K562 (cell line): ENCODE data around the gene KRT77. TPM values are rescaled to one million over a fixed set of nuclear protein-coding genes. Genes with fewer than 3 reads are reported as not detected.

Source experiments
- ATAC-seq: fragments of 200-7000 bp; cut with Tn5 transposase; 3 replicates; pipeline ENCODE4 v1.9.1; 2020; ENCODE audit warnings: moderate library complexity
- BruUV-seq: library from RNA; stranded (reverse); fragments of 400-500 nt; replicated peaks from 2 replicates; lab custom pipeline; 2021; lab: Mats Ljungman, UMichigan
- CTCF ChIA-PET: fragments of 300-600 bp; formaldehyde crosslinking; extraction: SDS; loops from one replicate; lab custom pipeline; 2021; ENCODE audit warnings: low intra/inter-chr PET ratio; lab: Yijun Ruan, JAX
- POLR2A ChIA-PET: fragments of 300-600, 350-650 bp; sonication (Branson Sonifier 250); formaldehyde crosslinking; extraction: SDS; loops from one replicate; lab custom pipeline; 2021; ENCODE audit warnings: antibody characterized with exemption, inconsistent platforms; lab: Yijun Ruan, JAX
- DNase-seq, 4 experiments: peaks; one replicate each; pipeline versions ENCODE4 v3.0.0 to v3.0.0-alpha.2; 2011 to 2018; ENCODE audit warnings: low spot score in 3 of 4, mixed read lengths in 3 of 4; ENCODE audit errors: extremely low read depth in 1 of 4
- FAIRE-seq: peaks from 2 replicates; lab custom pipeline; 2011; peaks lifted over from hg19 to GRCh38; lab: Jason Lieb, UNC
- H2AFZ ChIP-seq: 2 replicates; pipeline ENCODE4 v1.6.0; 2011; ENCODE audit warnings: low read depth, low read length, control low read depth, inconsistent platforms
- H3K27ac ChIP-seq: fragments of 200-600 bp; 3 replicates; pipeline ENCODE4 v1.8.0; 2011; ENCODE audit warnings: low read depth, mild to moderate bottlenecking, control low read depth, inconsistent platforms, low read length, moderate library complexity, mixed read lengths; ENCODE audit errors: extremely low read depth
- H3K27me3 ChIP-seq, 2 experiments: fragments of 300-600 bp in 1 of 2; 2 replicates in 1 of 2; 3 replicates in 1 of 2; pipeline versions ENCODE4 v1.6.0 to v1.8.0; 2011; ENCODE audit warnings: inconsistent platforms in 2 of 2, low read length in 2 of 2, mild to moderate bottlenecking in 1 of 2, mixed read lengths in 1 of 2, moderate library complexity in 1 of 2; ENCODE audit not compliant: control insufficient read depth in 2 of 2, insufficient read depth in 2 of 2
- H3K36me3 ChIP-seq: fragments of 300-600 bp; 3 replicates; pipeline ENCODE4 v1.8.0; 2011; ENCODE audit warnings: mild to moderate bottlenecking, low read length, inconsistent platforms; ENCODE audit not compliant: control insufficient read depth, insufficient read depth
- H3K4me1 ChIP-seq, 2 experiments: fragments of 200-600 bp in 1 of 2; replicated peaks in 1 of 2; 2 replicates in 1 of 2; 3 replicates in 1 of 2; pipeline versions ENCODE4 v1.5.1 to v1.8.0; 2011; ENCODE audit warnings: inconsistent platforms in 2 of 2, low read length in 2 of 2, mild to moderate bottlenecking in 1 of 2, mixed read lengths in 1 of 2, moderate library complexity in 1 of 2; ENCODE audit not compliant: control insufficient read depth in 2 of 2, insufficient read depth in 2 of 2
- H3K4me2 ChIP-seq: 2 replicates; pipeline ENCODE4 v1.6.1; 2011; ENCODE audit warnings: low read length, control low read depth, inconsistent platforms, mixed read lengths; ENCODE audit not compliant: insufficient read depth
- H3K4me3 ChIP-seq: fragments of 200-600 bp; sonication (generic), shearing (Covaris generic); 2 replicates; pipeline ENCODE4 v1.5.1; 2016; ENCODE audit warnings: control low read depth, inconsistent platforms
- H3K79me2 ChIP-seq: fragments of 200-600 bp; 3 replicates; pipeline ENCODE4 v1.8.0; 2011; ENCODE audit warnings: low read length, inconsistent platforms; ENCODE audit not compliant: control insufficient read depth, insufficient read depth
- H3K9ac ChIP-seq, 2 experiments: 2 replicates each; pipeline versions ENCODE4 v1.6.0 to v1.6.1; 2011; ENCODE audit warnings: low read depth in 2 of 2, low read length in 2 of 2, control low read depth in 1 of 2, inconsistent platforms in 1 of 2, mild to moderate bottlenecking in 1 of 2, mixed read lengths in 1 of 2; ENCODE audit not compliant: insufficient read depth in 1 of 2
- H3K9me1 ChIP-seq: one replicate; pipeline ENCODE4 v1.6.0; 2011; ENCODE audit warnings: inconsistent platforms, mild to moderate bottlenecking, low read length, moderate library complexity; ENCODE audit not compliant: control insufficient read depth, insufficient read depth
- H3K9me3 ChIP-seq: replicated peaks from 2 replicates; pipeline ENCODE4 v1.5.1; 2011; ENCODE audit warnings: low read depth, low read length, inconsistent platforms; ENCODE audit not compliant: control insufficient read depth, insufficient read depth
- H4K20me1 ChIP-seq: replicated peaks from 2 replicates; pipeline ENCODE4 v1.6.1; 2011; ENCODE audit warnings: low read length, inconsistent platforms, mixed read lengths; ENCODE audit not compliant: control insufficient read depth, insufficient read depth
- HDAC8 ChIP-seq: fragments of 450-650 bp; IDR thresholded peaks from 2 replicates; pipeline ENCODE4 v1.6.1; 2016; ENCODE audit warnings: mild to moderate bottlenecking, missing genetic modification characterization, moderate library complexity, missing compliant biosample characterization
- RBM14 ChIP-seq: fragments of 200-400 bp; formaldehyde crosslinking; IDR thresholded peaks from 2 replicates; pipeline ENCODE4 v1.6.1; 2018; ENCODE audit warnings: low read depth, mild to moderate bottlenecking, low read length, moderate library complexity, borderline replicate concordance; ENCODE audit not compliant: insufficient read depth
- ZNF584 ChIP-seq: fragments of 200-800 bp; sonication (Bioruptor generic); IDR thresholded peaks from 2 replicates; pipeline ENCODE4 v1.6.1; 2016; ENCODE audit warnings: low read depth, mild to moderate bottlenecking, missing genetic modification characterization, missing compliant biosample characterization
- in situ Hi-C: fragments of 300-500 bp; cut with MboI; formaldehyde crosslinking; loops from 4 replicates; pipeline ENCODE4 v1.15.0; 2018; ENCODE audit warnings: inconsistent platforms, mixed read lengths
- intact Hi-C: fragments of 100-400 bp; cut with micrococcal nuclease; formaldehyde crosslinking; loops from 2 replicates; pipeline ENCODE4 v1.14.2; 2022
- polyA plus RNA-seq, 8 experiments: library from polyadenylated mRNA; depleted of rRNA in 4 of 8; stranded (reverse) in 5 of 8; unstranded in 3 of 8; fragments of >200 nt; fragmentation: Nextera tagmentation in 2 of 8; fragmentation: Illumina TruSeq in 1 of 8; extraction: Ambion mirVana in 2 of 8; extraction: Trizol in 1 of 8; gene quantifications; 2 replicates each; pipeline versions ENCODE4 v1.2.1 to v1.2.3, GENCODE V29; 2011 to 2014; ENCODE audit warnings: inconsistent platforms in 1 of 8, missing spikeins in 1 of 8
- total RNA-seq, 7 experiments: library from RNA; depleted of rRNA in 6 of 7; stranded (reverse); fragments of >200 nt in 6 of 7; fragmentation: Illumina TruSeq in 2 of 7; extraction: Trizol in 2 of 7; gene quantifications; 2 replicates each; pipeline versions ENCODE4 v1.2.1 to v1.2.3, GENCODE V29; 2011 to 2021; ENCODE audit warnings: low replicate concordance in 1 of 7
- TF ChIP-seq, protein P1 (sequence below): sonication (generic); formaldehyde crosslinking; IDR thresholded peaks from 2 replicates; pipeline ENCODE4 v1.8.0; 2022; ENCODE audit warnings: missing genetic modification reagents, mild to moderate bottlenecking, moderate library complexity, borderline replicate concordance
- TF ChIP-seq, protein P2 (sequence below): fragments of 450-650 bp; formaldehyde crosslinking; IDR thresholded peaks from 2 replicates; pipeline ENCODE4 v1.4.0; 2022; ENCODE audit warnings: mild to moderate bottlenecking, moderate library complexity

The KRT77 gene
- total and polyA plus RNA-seq, 9 of the 15 experiments (the other 6 are each of a cell fraction or from before 2014, with no cell fraction given): not detected

DNA sequence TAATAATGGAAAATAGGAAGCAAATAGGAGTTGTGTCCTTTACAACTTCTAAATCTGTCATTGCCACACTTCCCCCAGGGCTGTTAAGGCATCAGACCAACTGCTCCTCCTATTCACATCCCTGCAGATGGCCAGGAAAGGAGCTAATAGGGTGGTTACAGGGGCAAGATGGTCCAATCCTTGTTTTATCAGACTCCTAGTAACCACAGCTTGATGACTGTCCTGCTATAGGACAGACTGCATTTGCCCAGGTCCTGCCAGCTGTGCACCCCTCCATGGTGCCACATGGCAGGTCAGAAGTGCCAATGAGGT lies 40.5 kb downstream of the KRT77 start:
- ChIA-PET POLR2A (interaction anchor here (0.6 to 1.8 kb wide), 4 partner anchors 10 to 18 kb away, joined by 3 to 5 read pairs (median 4); partner anchors contain the start of gene KRT1), CTCF (no interaction called here)
- FAIRE-seq (no peak), DNase-seq (peak in 1 of 4 experiments; percentile 16), ATAC-seq (peak; percentile 6; the same call in 2 of the 3 replicates)
- H3K79me2 ChIP-seq: no peaks in the 10 kb centered on the region
- no peaks in the 10 kb centered on the region for H4K20me1 ChIP-seq
- H3K36me3 ChIP-seq: no peaks in the 10 kb centered on the region
- no TSS peak for BruUV-seq
- H3K4me2 ChIP-seq: peak overlapping the region; percentile 77
- no peaks in the 10 kb centered on the region for H3K9me3 ChIP-seq
- intact Hi-C loops (loop anchor here (5.0 kb wide), 1 partner anchor 76 kb away; no protein-coding TSS in a partner anchor), in situ Hi-C loops (no loop called here)
- no peaks in the 10 kb centered on the region for H3K27me3 ChIP-seq
- H3K9ac ChIP-seq: peak overlapping the region in 1 of 2 experiments; percentile 49; a peak in 3 of 4 replicates
- peak overlapping the region; percentile 93 for H3K27ac ChIP-seq
- no peak overlapping the region for H3K4me3 ChIP-seq
- peaks cover 2% of the 10 kb centered on the region for H3K9me1 ChIP-seq
- H3K4me1 ChIP-seq: peaks cover 35 to 44% of the 10 kb centered on the region in 2 experiments
- 0 out of 2 replicates have a peak, but pooled peaks have one; percentile 13 for TF ChIP-seq HDAC8 (tag)
- TF ChIP-seq, protein P1, sequence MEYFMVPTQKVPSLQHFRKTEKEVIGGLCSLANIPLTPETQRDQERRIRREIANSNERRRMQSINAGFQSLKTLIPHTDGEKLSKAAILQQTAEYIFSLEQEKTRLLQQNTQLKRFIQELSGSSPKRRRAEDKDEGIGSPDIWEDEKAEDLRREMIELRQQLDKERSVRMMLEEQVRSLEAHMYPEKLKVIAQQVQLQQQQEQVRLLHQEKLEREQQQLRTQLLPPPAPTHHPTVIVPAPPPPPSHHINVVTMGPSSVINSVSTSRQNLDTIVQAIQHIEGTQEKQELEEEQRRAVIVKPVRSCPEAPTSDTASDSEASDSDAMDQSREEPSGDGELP: no peak
- TF ChIP-seq RBM14: no peak
- TF ChIP-seq, protein P2, sequence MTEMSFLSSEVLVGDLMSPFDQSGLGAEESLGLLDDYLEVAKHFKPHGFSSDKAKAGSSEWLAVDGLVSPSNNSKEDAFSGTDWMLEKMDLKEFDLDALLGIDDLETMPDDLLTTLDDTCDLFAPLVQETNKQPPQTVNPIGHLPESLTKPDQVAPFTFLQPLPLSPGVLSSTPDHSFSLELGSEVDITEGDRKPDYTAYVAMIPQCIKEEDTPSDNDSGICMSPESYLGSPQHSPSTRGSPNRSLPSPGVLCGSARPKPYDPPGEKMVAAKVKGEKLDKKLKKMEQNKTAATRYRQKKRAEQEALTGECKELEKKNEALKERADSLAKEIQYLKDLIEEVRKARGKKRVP (CRISPR knock-in tag): 0 out of 2 replicates have a peak, but pooled peaks have one; percentile 11
- peak; percentile 78; the same call in 1 of the 2 replicates for TF ChIP-seq ZNF584
- H2AFZ ChIP-seq: peak overlapping the region; percentile 57
